ENCODE measurements around the gene PCID2.

Gene PCID2

DNA sequence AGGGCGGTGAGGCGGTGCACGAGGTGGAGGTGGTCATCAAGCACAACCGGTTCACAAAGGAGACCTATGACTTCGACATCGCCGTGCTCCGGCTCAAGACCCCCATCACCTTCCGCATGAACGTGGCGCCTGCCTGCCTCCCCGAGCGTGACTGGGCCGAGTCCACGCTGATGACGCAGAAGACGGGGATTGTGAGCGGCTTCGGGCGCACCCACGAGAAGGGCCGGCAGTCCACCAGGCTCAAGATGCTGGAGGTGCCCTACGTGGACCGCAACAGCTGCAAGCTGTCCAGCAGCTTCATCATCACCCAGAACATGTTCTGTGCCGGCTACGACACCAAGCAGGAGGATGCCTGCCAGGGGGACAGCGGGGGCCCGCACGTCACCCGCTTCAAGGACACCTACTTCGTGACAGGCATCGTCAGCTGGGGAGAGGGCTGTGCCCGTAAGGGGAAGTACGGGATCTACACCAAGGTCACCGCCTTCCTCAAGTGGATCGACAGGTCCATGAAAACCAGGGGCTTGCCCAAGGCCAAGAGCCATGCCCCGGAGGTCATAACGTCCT, 59.4 kb downstream of the PCID2 start:
- no peak for DNase-seq (ENCODE audit: low read depth)

DNA sequence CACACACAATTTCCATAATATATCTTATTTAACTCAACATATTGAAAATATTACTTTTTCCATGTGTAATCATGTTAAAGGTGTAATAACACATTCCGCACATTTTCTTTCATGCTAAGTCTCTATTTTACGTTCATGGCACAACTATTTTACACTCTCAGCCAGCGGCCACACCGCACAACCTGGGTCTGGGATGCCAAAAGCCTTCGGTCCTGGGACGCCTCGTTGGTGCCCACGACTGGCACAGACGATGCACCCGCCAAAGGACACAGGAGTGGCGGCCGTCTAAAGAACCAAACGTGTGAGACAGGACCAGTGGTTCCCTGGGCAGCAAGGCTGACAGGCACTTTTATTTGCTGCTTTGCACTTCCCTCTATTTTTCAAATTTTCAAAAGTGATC, 60.1 kb downstream of the PCID2 start:
- DNase-seq (ENCODE audit: low read depth), result no peak

DNA sequence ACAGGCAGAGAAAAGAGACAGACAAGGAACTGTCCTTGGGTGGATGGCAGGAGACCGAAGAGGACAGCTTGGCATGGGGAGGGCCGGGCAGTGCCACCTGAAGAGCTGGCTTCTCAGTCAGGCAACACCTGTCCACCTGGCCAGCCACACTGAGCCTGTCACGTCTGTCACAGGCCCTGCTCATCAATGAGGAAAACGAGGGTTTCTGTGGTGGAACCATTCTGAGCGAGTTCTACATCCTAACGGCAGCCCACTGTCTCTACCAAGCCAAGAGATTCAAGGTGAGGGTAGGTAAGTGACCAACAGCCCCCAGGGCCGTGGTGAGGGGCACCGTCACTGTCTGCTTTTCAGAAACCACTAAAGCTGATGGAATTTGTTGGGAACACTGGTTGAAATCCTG, 61.3 kb downstream of the PCID2 start:
- DNase-seq (ENCODE audit: low read depth), result no peak

DNA sequence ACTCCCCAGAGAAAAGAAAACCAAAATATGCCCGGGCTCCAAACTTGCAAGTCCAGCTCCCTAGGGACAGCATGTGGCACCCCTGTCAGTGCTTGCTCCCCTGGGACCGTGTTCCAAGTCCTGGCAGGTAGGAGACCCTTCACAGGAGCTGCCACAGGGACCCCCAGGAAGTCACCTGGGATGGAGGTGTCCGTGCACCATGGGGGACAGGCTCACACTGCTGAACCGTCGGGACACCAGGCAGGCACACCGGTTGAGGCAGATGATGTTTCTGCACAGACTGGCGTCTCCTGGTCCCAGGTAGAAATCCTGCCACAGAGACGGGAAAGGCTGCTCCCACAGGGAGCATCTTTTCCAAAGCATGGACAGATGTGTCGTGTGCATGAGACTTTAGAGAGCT, 61.7 kb downstream of the PCID2 start:
- no peak for DNase-seq (ENCODE audit: low read depth)

DNA sequence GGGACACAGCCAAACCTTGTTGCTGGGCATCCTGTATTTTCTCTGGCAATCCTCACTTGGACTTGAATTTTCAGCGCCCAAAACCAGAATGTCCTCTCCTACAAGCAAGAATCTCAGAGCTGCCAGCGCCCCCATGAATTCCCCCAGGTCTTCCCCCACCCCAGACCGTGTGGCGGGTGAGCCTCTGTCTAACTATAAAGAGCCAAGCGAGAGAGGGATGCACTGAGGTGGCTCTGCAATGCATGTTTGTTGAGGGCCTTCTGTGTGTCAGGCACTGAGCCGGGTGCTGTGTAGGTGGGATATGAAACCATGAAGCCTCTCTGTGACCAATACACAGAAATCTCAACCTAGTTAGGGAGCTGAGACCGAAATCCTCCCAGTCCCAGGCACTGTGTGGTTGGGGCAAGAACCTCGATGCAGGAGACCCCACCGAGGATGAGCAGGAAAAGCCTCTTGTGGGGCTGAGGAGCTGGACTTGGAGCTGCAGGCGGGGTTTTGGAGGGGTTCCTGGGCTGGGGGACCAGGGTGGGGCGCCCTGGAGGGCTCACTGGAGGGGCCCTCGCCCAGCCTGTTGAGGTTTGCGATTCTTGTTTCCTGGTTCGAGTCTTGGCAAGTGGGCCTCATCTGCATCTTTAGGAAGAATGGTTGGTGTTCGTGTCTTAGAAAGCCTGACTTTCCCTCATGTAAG, 62.4 kb downstream of the PCID2 start:
- no peak for DNase-seq (ENCODE audit: low read depth)

DNA sequence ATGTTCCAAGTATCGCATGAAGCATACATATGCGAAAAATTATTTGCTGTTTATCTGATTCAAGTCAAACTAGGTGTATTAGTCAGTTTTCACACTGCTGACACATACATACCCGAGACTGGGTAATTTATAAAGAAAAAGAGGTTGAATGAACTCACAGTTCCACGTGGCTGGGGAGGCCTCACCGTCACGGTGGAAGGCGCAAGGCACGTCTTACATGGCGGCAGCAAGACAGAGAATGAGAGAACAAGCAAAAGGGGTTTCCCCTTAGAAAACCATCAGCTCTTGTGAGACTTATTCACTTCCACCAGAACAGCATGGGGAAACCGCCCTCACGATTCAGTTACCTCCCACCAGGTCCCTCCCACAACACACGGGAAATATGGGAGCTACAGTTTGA, 63.0 kb downstream of the PCID2 start:
- DNase-seq (ENCODE audit: low read depth), result no peak

DNA sequence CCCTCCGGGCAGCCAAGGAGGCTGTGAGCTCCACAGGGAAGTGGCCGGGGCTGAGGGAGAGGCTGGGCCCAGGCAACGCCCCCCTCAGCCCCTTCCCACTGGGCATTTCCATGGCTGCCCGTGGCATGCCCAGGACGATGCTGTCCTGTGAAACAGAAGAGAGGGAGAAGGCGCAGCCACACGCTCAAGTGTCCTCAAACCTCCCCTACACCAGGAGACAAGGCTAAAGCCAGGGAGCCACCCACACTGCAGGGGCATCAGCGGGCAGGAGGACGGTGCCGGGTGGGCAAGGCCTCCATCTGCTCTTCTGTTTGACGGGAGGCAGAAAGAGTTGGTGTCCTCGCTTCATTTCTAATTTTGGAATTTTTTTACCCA, 64.2 kb downstream of the PCID2 start:
- no peak for DNase-seq (ENCODE audit: low read depth)

DNA sequence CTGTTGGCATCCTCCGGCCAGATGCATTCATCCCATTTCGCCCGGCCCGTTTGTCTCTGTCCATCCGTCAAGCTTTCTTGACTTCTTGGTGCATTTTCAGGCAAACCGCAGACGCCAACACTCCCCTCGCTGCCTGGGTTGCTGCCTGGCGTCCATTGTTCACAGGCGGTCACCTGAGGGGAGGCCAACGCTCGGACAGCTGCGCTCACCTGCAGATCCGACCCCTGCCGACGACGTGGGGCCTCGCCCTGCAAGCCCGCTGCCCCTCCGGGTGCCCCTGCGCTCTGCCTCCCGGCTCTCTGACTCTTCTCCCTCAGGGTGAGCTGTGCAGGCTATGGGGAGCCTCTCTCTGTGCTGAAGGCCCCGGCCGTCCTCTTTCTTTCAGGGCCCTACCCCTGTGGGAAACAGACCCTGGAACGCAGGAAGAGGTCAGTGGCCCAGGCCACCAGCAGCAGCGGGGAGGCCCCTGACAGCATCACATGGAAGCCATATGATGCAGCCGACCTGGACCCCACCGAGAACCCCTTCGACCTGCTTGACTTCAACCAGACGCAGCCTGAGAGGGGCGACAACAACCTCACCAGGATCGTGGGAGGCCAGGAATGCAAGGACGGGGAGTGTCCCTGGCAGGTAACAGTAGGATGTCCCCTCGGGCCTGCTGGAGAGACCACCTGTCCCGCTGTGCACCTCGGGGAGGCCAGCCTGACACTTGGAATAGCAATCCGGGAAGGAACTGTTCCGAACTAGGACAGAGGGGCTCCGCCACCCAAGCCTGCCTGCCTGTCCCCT, 64.8 kb downstream of the PCID2 start:
- no peak for DNase-seq (ENCODE audit: low read depth)

DNA sequence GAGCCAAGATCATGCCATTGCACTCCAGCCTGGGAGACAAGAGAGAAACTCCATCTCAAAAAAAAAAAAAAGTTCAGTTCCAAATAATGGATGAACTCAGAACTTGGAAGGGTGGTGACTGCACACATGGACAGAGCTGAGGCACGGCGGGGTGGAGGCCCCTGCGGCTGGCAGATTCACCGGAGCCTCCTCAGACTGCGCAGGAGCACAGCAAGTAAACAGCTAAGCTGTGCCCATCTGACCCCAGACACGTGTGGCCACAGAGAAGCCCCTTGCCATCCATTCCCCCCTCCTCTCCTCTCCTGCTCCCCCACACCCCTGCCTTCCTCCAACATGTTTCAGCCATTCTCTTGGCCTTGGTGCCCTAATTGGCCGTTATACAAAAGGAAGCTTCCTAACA, 65.6 kb downstream of the PCID2 start:
- no peak for DNase-seq (ENCODE audit: low read depth)

DNA sequence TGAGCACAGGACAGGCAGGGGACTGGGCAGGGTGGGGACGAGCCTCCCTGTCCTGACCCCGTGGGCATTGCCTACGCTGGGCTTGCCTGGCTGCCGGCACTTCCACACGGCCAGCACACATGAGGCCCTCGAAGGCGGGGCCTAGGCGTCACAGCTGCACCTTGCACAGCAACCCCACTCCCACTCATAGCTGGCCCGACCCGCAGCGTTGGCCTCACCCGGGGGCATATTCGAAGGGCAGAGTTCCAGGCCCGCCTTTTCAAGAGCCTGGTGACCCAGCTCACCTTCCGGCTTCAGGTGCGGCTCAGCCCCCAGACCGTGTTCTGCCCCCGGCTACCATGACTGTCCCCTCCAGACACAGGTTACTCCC, 66.9 kb downstream of the PCID2 start:
- no peak for DNase-seq (ENCODE audit: low read depth)

DNA sequence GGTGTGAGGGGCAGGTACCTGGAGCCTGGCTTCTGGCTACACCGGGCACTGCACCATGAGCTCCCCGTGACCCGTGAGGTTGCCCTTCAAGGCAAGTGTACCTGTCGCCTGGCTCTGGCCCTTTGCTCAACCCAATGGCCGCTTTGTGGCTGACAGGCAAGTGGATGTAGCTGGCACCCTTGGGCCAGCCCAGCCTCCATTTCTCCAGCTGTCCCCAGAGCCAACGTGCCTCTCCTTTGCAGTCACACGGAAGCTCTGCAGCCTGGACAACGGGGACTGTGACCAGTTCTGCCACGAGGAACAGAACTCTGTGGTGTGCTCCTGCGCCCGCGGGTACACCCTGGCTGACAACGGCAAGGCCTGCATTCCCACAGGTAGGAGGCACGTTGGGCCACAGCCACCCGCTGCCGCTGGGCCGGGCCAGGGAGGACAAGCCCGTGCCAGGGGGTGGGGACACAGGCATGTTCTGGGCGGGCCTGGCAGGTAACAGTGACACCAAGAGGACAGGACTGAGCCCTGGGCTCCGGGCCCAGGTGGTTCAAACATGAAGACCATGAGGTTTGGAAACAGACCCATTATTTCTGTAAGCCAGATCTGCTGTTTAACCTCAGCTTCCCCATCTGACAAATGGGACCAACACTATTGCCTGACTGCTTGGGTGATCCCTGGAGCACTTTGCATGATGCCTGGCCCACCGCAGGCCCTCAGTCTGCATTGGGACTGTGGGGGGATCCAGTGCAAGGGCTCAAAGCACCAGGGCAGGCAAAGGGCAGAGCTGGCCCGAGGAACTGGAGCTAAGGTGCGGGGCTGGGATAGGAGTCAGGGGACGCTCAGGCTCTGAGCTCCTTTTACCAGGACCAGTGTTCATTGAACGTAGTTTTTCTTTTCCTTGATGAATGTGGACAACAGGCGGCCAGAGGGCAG, 67.5 kb downstream of the PCID2 start:
- DNase-seq (ENCODE audit: low read depth), result no peak

DNA sequence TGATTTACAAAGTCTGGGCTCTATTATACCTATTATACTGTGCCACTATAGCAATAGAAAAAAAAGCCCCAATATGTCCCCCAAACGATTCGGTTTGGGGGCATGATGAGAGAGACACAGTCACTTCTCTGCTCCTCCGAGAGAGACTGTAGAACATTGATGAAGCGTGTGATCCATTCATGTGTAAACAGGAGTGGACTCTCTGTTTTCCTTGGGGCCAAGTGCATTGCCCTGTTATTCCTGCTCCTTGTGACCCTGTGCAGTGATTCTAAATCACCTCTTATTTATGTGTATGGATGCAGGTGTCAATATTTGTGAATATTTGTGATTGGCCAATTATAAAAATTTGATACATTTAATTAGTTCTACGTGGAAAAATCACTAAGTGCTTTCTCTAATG, 68.9 kb downstream of the PCID2 start:
- no peak for DNase-seq (ENCODE audit: low read depth)

DNA sequence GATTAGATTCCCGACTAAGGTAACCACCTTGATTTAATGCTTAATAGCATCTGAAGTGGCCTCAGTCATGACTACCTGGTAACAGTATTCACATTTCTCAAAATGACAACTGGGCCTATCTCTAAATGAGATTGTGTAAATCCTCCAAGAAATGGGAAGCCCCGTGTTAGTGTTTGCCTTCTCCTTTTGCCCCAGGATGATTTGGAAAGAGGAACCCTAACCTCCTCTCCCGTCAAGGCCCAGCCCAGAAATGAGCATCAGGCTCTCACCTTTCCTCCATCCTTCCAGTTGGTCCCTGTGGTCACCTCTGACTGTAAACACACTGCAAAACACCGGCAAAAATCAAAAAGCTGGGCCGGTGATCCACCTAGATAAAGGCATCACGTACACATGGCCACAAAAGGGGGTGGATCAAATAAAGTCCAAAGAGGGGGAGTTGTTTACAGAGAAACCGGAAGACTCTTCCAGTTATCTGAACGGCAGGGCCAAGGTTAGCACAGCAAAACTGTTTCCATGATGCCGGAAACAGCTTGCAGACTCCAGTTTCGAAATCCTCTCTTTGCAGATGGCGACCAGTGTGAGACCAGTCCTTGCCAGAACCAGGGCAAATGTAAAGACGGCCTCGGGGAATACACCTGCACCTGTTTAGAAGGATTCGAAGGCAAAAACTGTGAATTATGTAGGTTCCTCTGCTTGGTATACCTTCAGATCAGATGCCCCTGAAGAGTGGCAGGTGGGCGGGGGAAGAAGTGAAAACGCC, 69.5 kb downstream of the PCID2 start:
- no peak for DNase-seq (ENCODE audit: low read depth)

DNA sequence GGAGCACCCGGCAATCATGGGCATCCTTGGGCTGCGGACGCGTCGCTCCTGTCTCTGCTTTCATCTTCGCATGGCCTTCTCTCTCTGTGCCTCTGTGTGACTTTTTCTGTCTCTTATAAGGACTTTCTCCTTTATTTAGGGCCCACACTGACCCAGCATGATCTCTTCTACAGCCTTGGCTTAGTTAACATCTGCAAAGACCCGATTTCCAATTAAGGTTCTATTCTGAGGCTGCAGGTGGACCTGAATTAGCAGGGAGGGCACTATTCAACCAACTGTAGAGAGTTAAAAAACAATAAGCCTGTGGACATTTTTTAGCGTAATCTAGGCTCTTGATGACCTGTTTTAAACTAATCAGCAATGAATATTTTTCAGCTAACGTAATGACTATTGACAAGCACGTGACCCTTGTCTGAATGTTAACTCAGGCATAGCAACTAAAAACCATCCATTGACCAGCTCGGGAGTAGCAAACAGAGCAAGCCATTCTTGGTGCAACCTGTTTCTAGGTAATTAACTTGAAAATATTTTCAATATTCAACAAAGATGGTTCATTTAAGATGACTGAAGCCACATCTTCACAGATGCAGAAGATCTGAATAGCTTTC, 70.7 kb downstream of the PCID2 start:
- DNase-seq (ENCODE audit: low read depth), result no peak

DNA sequence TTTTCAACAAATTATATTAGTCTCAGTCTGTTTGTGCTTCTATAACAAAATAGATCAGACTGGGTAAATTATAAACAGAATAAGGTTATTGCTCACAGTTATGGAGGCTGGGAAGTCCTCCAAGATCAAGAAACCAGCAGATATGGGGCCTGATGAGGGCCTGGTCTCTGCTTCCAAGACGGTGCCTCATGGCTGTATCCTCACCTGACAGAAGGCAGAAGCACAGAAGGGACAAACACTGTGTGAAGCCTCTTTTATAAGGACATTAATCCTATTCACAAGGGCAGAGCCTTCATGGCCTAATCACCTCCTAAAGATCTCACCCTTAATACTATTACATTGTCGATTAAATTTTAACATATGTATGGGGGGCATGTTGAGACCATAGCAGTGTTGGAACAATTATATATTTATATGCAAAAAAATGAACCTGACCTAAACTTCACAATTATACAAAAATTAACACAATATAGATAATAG, 73.1 kb downstream of the PCID2 start:
- no peak for DNase-seq (ENCODE audit: low read depth)

DNA sequence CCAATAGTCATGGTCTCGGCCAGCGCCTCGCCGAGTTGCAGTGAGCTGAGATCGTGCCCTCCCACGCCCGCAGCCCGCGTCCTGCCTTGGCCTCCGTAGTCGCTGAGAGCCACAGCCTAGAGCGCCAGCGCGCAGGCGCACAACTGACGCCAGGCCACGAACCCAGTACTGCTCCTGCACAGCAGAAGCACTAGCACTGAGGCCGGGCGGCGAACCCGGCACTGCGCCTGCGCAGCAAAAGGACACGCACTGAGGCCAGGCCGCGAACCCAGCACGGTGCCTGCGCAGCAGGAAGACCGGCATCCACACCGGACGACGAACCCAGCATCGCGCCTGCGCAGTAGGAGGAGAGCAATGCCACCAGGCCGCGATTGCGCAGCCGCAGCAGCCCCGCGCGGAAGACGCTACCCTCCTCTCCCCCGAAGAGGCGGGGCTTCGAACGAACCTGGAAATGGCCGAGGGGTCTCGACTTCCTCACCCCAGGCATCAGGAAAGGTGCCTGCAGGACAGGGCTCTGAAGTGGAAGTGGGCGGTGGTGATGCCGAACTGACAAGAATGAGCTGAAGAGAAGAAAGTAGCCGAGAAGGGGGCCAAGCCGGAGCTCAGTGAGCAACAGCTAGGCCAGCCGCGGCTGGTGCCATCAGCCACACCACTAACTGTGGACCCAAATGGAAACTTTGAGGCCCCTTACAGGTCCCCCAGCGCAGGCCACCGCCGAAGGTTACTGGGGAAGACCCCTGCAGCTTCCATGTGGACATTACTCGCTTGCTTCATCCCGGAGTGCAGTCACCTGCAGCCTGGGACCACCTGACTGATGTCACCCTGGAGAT, 78.3 kb downstream of the PCID2 start:
- DNase-seq (ENCODE audit: low read depth), result no peak

DNA sequence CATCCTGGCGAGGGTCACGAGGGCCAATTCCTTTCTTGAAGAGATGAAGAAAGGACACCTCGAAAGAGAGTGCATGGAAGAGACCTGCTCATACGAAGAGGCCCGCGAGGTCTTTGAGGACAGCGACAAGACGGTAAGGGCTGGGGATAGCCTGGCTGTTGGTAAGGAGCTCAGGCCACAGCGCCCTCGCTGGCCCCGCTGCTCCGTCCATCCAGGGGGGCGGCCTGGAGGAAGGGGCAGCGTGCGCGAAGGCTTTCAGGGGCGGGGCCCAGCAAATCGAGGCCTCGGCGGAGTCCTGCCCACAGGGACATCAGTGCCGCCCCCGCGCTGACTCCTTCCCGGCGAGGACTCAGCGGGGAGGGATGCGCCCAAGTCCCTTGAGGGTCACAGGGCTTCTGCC, 79.0 kb downstream of the PCID2 start:
- no peak for DNase-seq (ENCODE audit: low read depth)

Measured in activated T-cell treated with anti-CD3 and anti-CD28 coated beads for 1 hour (primary cell).